ENCODE data around the gene MFSD12.
"Not testable (repeated sequence)": the region's sequence is repeated elsewhere in the genome, so short reads cannot be mapped to it uniquely, and the experiment has no call there.

- TF ChIP-seq EZH2 (IDR thresholded peaks at IDR 0.05; ENCODE audit: insufficient read depth, poor library complexity, severe bottlenecking); EZH2phosphoT487 (IDR thresholded peaks at IDR 0.05; ENCODE audit: insufficient read depth, low read depth): not testable (repeated sequence)
These were observed 24.4 kb upstream of the MFSD12 start for GRCh38 chr19:3581792-3582191.
